ENCODE results near the gene RPS15A.
"Not testable (repeated sequence)": the region's sequence is repeated elsewhere in the genome, so short reads cannot be mapped to it uniquely, and the experiment has no call there.

RPS15A gene

GRCh38 chr16:18796377-18796776 lies 6.2 kb upstream of the RPS15A start:
- DNase-seq (ENCODE audit: low read depth) = no peak

DNA sequence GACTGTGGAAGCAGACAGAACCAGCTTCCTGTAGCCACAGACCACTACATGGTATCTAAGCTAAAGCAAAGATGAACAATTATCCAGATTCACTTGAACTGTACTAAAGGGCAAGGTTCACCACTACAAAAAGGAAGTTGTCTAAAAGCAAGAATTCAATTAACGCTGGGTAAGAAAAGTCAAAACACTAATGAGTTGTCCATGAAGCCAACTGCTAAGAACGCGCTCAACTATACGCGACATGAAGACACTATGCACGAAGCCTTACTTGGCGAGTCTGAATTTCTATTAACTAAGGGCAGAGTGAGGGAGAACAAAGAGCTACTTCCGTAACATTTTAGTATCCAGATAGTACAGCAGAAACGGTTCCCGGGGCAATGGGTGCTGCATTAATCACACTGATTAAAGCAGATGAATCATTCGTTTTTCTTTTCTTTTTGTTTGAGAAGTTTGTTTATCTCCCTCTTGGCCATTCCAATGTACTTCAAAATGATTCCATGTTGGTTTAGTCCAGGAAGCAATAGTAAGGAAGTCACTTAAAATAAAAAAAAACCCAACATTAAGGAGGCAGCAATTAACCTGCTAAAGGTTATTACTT lies 2.8 kb upstream of the RPS15A start:
- no peak for DNase-seq (ENCODE audit: low read depth)

DNA sequence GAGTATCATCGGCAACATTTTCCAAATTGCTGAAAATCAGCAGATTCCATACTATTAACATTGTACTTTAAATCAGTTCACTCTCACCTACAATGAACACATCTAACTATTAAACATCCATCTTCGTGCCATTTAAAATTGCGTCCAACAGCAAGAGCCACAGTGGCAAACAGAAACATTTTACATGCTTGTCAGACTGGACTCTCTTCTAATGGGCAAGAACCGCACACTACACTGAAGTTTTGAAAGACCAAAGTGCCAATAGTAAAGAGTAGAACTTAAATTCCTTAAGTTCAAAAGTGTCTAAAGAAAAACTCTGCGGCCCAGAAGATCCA lies 652 bp downstream of the RPS15A start:
- DNase-seq (ENCODE audit: low read depth) = no peak

- DNase-seq (ENCODE audit: low read depth) = no peak
Observed at GRCh38 chr16:18788828-18789514, 1.2 kb downstream of the RPS15A start.

- no peak for DNase-seq (ENCODE audit: low read depth)
Observed at GRCh38 chr16:18784917-18785623, 5.1 kb downstream of the RPS15A start.

DNA sequence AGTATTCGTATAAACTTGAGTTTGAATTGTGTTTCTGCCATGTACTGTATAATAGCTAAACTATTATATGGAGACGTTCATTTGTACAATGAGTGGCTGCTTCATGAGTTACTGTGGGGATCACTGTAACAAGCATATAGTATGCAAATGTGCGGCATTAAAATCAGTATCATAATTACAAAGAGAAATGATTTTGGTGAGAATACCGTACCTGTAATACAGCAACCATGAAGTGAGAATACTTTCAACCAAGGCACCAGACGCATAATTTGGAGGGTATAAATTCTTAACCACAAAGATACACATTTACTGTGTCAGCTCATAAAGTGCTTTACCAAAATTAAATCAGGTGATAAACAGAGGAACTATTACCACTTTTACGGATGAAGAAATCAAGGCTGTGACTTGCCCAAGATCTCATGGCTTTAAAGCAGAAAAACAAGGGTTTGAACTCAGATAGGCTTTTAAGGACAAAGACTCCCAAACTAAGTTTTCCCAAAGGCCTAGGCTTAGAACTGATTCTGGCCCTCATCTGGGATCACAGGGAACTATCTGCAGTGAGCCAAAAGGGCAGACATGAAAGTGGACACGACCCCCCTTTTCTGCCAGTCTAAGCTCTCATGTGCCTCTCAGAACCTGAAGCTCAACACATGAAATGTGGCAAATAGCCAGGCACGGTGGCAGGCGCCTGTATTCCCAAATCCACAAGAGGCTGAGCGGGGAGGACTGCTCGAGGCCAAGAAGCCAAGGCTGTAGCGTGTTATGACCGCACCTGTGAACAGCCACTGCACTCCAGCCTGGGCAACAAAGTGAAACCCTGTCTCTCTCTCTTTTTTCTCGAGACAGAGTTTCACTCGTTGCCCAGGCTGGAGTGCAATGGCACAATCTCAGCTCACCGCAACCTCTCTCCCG lies 6.4 kb downstream of the RPS15A start:
- no peak for DNase-seq (ENCODE audit: low read depth)

DNA sequence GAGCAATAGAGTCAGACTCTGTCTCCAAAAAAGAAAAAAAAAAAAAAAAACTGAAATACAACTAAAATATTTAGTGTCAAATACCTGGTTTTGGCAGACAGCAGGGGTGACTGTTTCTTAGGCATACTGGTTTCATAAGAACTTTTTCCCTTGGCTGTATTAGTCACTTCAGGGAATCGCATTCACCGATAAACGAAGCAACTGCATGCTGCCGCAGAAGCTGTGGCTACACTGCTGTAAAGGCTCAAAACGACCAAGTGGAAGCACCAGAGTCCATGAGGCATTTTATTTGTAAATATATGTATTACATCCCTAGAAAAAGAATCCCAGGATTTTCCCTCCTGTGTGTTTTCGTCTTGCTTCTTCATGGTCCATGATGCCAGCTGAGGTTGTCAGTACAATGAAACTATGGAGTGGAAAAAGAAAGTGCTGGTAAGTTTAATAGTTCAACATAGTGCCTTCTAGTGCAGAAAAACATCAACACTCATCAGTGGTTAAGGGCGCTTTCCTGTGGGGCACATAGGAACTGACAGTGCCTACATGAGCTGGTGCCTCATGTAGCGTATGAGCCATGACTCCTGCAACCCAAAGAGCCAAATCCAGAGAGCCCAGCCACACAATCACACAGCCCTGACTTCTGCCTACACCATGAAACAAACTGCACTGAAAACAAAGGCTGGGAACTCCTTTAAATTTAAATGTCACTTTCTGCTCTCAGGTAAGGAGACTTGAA lies 7.3 kb downstream of the RPS15A start:
- no peak for DNase-seq (ENCODE audit: low read depth)

- DNase-seq (ENCODE audit: low read depth) = not testable (repeated sequence)
Observed at GRCh38 chr16:18781232-18781631, 8.9 kb downstream of the RPS15A start.

GRCh38 chr16:18780460-18781026 lies 9.6 kb downstream of the RPS15A start:
- DNase-seq (ENCODE audit: low read depth) = not testable (repeated sequence)

DNA sequence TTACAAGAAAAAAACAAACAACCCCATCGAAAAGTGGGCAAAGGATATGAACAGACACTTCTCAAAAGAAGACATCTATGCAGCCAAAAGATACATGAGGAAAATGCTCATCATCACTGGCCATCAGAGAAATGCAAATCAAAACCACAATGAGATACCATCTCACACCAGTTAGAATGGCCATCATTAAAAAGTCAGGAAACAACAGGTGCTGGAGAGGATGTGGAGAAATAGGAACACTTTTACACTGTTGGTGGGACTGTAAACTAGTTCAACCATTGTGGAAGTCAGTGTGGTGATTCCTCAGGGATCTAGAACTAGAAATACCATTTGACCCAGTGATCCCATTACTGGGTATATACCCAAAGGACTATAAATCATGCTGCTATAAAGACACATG lies 12.5 kb downstream of the RPS15A start:
- DNase-seq (ENCODE audit: low read depth) = not testable (repeated sequence)

DNA sequence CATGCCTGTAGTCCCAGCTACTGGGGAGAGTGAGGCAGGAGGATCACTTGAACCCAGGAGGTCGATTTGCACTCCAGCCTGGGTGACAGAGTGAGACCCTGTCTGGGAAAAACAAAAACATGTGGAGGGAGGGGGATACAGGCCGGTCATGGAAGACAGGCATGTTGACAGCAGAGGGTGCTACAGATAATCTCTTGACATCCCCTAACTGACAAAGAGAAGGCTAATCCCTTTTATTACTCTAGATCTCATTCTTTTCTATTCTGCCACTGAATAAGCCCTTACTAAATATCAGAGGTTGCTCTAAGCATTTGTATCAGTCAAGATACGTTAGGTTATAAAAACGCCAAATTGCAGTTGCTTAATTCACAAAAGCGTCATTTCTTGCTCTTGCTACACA lies 13.8 kb downstream of the RPS15A start:
- not testable (repeated sequence) for DNase-seq (ENCODE audit: low read depth)

GRCh38 chr16:18774651-18775050 lies 15.5 kb downstream of the RPS15A start:
- DNase-seq (ENCODE audit: low read depth) = not testable (repeated sequence)

- not testable (repeated sequence) for DNase-seq (ENCODE audit: low read depth)
Observed at GRCh38 chr16:18772171-18772570, 18.0 kb downstream of the RPS15A start.

DNA sequence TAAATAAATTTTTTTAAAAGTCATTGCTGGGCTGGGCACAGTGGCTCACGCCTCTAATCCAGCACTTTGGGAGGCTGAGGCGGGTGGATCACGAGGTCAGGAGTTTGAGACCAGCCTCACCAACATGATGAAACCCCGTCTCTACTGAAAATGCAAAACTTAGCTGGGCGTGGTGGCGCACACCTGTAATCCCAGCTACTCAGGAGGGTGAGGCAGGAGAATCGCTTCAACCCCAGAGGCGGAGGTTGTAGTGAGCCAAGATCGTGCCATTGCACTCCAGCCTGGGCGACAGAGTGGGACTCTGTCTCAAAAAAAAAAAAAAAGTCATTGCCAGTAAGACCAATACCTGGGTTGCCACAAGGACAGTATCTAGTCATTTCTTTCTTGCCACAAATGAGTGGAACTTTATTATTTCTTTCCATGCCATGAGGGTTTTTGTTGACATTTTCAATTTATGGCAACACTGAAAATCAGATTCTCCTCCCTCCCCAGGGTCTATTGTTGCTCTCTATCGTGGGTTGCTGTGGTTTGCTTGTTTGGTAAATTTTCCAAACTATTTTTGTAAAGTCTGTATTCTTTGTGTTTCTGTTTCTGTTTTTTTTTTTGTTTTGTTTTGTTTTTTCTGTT lies 19.7 kb downstream of the RPS15A start:
- not testable (repeated sequence) for DNase-seq (ENCODE audit: low read depth)

DNA sequence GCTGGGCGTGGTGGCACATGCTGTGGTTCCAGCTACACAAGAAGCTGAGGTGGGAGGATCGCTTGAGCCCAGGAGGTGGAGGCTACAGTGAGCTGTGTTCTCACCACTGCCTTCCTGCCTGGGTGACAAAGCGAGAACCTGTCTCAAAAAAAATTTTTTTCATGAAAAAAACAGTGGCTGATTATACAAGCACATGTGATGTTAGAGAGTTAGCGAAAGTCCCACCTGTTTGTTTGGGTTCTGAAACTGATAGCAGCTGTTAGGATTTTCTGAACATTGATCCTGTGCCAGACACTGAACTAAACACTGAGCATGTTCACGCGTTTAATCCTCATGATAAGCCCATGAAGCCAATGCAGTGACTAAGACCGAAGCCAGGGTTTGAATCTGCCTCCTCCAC lies 22.9 kb downstream of the RPS15A start:
- not testable (repeated sequence) for DNase-seq (ENCODE audit: low read depth)

DNA sequence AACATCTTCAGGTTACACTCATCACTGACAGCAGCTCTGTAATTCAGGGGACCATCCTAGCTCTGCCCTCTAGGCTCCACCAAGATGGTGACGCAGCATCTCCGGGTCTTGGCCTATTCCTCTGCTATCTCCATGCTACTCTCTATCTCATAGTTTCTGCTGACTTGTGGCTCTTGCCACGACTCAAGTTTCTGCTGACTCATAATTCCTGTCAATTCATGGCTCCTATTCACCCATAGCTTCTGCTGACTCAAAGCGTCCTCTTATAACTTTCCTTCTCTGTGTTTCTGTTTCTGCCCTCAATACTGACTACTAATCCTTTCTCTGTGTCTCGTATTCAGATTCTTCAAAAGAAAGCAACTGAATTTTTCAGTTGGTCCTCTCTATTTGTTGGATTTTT lies 27.4 kb downstream of the RPS15A start:
- DNase-seq (ENCODE audit: low read depth) = not testable (repeated sequence)

DNA sequence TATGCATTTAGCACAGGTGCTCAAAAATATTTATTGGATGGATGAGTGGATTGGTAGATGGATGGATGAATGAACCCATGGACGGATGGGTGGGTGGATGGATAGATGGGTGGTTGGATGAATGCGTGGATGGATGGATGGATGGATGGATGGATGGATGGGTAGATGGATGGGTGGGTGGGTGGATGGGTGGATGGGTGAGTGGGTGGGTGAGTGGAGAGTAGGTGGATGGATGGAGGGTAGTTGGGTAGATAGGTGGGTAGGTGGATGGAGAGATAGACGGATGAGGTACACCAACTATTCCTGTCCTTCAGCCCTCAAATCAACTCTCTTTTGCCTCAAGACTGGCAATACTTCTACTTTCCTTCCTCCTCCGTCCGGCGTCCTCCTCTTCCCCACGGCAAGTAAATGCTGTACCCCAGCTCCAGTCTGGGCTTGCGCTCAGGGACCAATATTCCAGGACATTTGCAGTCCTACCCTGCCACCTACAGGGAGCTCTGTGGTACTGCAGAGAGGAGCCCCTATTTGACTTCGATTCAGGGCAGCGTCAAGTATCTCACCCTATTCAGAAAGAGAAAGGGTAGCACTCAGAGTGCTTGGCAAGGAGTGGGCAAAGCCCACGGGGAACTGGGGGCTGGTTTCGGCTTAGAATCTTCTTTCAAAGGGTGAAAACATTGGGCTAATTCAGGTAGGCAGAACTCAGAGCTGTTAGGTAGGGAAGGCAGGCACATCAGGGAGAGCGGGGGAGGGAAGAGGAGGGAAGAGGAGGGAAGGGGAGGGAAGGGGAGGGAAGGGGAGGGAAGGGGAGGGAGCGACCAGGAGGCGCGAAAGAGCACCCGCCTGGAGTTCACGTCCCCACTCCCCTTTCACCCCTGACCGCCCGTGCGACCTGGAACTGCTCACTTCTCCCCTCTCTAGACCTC lies 30.3 kb downstream of the RPS15A start:
- DNase-seq (ENCODE audit: low read depth) = not testable (repeated sequence)

GRCh38 chr16:18757960-18758660 lies 32.0 kb downstream of the RPS15A start:
- not testable (repeated sequence) for DNase-seq (ENCODE audit: low read depth)

DNA sequence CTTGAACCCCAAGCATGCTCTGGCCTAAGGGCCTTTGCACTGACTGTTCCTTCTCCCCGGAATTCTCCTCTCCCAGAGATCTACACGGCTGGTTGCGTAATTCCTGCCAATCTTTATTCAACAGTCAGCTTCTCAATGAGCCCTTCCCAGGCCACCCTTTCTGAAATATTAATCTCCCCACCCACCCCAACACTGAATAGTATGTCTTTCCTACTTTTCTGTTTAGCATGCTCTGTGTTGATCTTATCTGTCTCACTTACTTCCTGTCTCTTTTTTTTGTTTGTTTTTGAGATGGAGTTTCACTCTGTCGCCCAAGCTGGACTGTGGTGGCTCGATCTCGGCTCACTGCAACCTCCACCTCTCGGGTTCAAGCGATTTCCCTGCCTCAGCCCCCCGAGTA lies 33.5 kb downstream of the RPS15A start:
- not testable (repeated sequence) for DNase-seq (ENCODE audit: low read depth)

Measured in activated T-cell treated with anti-CD3 and anti-CD28 coated beads for 48 hours (primary cell).